ENCODE data around the gene WNK4. TPM values are rescaled to one million over a fixed set of nuclear protein-coding genes. Genes with fewer than 3 reads are reported as not detected.

Gene WNK4
- total and polyA plus RNA-seq, 9 of the 15 experiments (the other 6 are each of a cell fraction or from before 2014, with no cell fraction given) = 0.32 to 25.8 (median 4.5) TPM

DNA sequence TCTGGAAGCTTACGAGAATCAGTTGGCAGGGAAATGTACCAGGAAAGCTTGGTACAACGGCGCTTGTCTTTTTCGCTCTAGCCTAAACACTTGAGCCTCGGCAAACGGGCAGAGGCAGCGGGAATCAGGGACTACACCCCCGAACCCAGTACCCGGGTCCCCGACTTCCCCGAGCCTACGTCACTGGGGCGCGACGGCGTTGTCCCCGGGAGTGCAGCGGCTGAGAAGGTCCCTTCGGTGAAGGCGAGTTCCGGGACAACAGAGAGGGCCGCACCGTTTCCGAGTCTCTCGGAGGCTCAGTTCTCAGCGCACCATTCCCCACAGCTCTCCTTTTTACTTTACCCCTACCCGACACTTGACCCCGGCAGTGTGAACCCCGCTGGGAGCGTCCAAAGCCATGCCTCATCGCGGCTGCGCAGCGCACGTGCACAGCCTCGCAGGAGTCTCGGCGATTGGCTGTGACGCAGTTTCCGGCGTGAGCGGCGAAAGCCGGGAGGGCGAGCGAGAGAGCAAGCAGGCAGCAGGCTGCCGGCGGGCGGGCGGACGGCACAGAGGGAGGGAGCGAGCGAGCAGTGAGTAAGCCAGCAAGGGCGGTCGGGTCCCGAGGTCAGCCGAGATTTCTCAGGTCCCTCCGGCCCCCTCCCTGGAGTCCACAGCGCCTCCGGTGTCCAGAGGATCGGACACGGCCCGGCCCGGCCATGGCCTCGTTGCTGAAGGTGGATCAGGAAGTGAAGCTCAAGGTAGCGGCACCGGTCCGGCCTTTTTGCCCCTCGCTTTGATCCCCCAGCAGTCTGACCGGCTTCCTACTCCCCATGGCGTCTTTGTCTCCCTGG, 52.7 kb downstream of the WNK4 start, which contains the start of gene PSME3 (continued):
- TF ChIP-seq, protein P1, sequence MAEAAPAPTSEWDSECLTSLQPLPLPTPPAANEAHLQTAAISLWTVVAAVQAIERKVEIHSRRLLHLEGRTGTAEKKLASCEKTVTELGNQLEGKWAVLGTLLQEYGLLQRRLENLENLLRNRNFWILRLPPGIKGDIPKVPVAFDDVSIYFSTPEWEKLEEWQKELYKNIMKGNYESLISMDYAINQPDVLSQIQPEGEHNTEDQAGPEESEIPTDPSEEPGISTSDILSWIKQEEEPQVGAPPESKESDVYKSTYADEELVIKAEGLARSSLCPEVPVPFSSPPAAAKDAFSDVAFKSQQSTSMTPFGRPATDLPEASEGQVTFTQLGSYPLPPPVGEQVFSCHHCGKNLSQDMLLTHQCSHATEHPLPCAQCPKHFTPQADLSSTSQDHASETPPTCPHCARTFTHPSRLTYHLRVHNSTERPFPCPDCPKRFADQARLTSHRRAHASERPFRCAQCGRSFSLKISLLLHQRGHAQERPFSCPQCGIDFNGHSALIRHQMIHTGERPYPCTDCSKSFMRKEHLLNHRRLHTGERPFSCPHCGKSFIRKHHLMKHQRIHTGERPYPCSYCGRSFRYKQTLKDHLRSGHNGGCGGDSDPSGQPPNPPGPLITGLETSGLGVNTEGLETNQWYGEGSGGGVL (CRISPR knock-in tag; IDR thresholded peaks at IDR 0.05) = no peak
- TF ChIP-seq, protein P2, sequence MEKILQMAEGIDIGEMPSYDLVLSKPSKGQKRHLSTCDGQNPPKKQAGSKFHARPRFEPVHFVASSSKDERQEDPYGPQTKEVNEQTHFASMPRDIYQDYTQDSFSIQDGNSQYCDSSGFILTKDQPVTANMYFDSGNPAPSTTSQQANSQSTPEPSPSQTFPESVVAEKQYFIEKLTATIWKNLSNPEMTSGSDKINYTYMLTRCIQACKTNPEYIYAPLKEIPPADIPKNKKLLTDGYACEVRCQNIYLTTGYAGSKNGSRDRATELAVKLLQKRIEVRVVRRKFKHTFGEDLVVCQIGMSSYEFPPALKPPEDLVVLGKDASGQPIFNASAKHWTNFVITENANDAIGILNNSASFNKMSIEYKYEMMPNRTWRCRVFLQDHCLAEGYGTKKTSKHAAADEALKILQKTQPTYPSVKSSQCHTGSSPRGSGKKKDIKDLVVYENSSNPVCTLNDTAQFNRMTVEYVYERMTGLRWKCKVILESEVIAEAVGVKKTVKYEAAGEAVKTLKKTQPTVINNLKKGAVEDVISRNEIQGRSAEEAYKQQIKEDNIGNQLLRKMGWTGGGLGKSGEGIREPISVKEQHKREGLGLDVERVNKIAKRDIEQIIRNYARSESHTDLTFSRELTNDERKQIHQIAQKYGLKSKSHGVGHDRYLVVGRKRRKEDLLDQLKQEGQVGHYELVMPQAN (IDR thresholded peaks at IDR 0.05; ENCODE audit: borderline replicate concordance) = peak; percentile 100
- TF ChIP-seq NFIC (IDR thresholded peaks at IDR 0.05) = no peak; the same call in 1 of the 2 replicates
- peak; percentile 78; the same call in 1 of the 2 replicates for TF ChIP-seq GTF2E2 (tag; IDR thresholded peaks at IDR 0.05)
- TF ChIP-seq, protein P3, sequence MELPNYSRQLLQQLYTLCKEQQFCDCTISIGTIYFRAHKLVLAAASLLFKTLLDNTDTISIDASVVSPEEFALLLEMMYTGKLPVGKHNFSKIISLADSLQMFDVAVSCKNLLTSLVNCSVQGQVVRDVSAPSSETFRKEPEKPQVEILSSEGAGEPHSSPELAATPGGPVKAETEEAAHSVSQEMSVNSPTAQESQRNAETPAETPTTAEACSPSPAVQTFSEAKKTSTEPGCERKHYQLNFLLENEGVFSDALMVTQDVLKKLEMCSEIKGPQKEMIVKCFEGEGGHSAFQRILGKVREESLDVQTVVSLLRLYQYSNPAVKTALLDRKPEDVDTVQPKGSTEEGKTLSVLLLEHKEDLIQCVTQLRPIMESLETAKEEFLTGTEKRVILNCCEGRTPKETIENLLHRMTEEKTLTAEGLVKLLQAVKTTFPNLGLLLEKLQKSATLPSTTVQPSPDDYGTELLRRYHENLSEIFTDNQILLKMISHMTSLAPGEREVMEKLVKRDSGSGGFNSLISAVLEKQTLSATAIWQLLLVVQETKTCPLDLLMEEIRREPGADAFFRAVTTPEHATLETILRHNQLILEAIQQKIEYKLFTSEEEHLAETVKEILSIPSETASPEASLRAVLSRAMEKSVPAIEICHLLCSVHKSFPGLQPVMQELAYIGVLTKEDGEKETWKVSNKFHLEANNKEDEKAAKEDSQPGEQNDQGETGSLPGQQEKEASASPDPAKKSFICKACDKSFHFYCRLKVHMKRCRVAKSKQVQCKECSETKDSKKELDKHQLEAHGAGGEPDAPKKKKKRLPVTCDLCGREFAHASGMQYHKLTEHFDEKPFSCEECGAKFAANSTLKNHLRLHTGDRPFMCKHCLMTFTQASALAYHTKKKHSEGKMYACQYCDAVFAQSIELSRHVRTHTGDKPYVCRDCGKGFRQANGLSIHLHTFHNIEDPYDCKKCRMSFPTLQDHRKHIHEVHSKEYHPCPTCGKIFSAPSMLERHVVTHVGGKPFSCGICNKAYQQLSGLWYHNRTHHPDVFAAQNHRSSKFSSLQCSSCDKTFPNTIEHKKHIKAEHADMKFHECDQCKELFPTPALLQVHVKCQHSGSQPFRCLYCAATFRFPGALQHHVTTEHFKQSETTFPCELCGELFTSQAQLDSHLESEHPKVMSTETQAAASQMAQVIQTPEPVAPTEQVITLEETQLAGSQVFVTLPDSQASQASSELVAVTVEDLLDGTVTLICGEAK (IDR thresholded peaks at IDR 0.05) = peak; percentile 97
- TF ChIP-seq, protein P3 (CRISPR knock-in tag; IDR thresholded peaks at IDR 0.05) = no peak
- peak; percentile 31; the same call in 1 of the 2 replicates for TF ChIP-seq STAG1 (CRISPR knock-in tag; IDR thresholded peaks at IDR 0.05; ENCODE audit: borderline replicate concordance)
- TF ChIP-seq KDM1A (IDR thresholded peaks at IDR 0.05) = peak; percentile 49 to 56; a peak in 2 of 4 replicates
- peak; percentile 99 for TF ChIP-seq MAX (CRISPR knock-in tag; IDR thresholded peaks at IDR 0.05)
- peak; percentile 79 for TF ChIP-seq ZEB2 (IDR thresholded peaks at IDR 0.05)

Data from K562 (cell line).